Activated CD4-positive, CD25-positive, alpha-beta regulatory T cell treated with anti-CD3 and anti-CD28 coated beads, Interleukin-2, amount 50 U/mL, for 24 hours (primary cell): ENCODE data around the gene NHERF2.

Experiments
- ATAC-seq, 2 donors: fragments of 150-1000 bp; cut with Tn5 transposase; one replicate each; pipeline ENCODE4 v1.10.0; 2021; ENCODE audit warnings: mild to moderate bottlenecking in 1 of 2, moderate library complexity in 1 of 2

NHERF2 gene

GRCh38 chr16:1991135-1991551 is 35.6 kb upstream of the NHERF2 start:
- peak; percentile 26 to 31 for ATAC-seq

DNA sequence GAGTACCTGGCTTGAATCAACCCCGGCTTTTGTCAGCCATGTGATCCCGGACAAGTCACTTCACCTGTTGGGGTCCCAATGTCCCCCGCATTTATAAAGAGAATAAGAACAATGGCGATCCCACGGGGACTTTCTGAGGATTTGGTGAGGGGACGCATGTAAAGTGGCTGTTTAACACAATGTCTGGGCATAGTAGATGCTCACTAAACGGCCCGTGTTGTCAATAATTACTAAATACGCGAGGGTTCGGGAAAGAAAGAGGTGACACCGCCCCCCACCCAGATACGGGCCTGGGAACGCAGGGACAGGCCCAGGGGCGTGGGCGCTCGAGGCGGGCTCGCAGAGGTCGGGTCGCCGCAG is 35.1 kb upstream of the NHERF2 start:
- no peak for ATAC-seq

- ATAC-seq = peak; percentile 64 to 69
These were observed 34.6 kb upstream of the NHERF2 start for GRCh38 chr16:1991948-1992703.

DNA sequence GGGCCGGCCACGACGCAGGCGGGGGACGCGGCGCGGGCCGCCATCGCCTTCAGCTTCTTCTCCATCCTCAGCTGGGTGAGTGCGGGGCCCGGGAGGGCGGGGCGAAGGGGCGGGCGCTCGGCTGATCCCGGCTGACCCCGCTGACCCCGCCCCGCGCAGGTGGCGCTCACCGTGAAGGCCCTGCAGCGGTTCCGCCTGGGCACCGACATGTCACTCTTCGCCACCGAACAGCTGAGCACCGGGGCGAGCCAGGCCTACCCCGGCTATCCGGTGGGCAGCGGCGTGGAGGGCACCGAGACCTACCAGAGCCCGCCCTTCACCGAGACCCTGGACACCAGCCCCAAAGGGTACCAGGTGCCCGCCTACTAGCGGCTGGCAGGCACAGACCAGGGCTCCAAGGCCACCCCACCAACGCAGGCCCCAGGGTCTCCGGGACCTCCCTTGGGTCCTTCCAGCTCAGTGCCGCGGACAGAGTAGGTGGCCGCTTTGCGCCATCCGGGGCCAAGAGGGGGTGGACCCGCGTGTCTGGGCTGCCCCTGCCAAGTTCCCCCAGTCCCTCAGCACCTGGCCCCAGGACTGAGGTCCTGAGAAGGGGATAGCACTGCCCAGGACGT is 33.9 kb upstream of the NHERF2 start:
- ATAC-seq = no peak

GRCh38 chr16:1993731-1994131 is 33.0 kb upstream of the NHERF2 start:
- ATAC-seq = no peak

GRCh38 chr16:1997494-1998359 is 29.0 kb upstream of the NHERF2 start:
- ATAC-seq = no peak

- no peak for ATAC-seq
These were observed 28.3 kb upstream of the NHERF2 start for GRCh38 chr16:1998360-1998835.

GRCh38 chr16:1998852-1999801 is 27.6 kb upstream of the NHERF2 start:
- ATAC-seq = no peak

DNA sequence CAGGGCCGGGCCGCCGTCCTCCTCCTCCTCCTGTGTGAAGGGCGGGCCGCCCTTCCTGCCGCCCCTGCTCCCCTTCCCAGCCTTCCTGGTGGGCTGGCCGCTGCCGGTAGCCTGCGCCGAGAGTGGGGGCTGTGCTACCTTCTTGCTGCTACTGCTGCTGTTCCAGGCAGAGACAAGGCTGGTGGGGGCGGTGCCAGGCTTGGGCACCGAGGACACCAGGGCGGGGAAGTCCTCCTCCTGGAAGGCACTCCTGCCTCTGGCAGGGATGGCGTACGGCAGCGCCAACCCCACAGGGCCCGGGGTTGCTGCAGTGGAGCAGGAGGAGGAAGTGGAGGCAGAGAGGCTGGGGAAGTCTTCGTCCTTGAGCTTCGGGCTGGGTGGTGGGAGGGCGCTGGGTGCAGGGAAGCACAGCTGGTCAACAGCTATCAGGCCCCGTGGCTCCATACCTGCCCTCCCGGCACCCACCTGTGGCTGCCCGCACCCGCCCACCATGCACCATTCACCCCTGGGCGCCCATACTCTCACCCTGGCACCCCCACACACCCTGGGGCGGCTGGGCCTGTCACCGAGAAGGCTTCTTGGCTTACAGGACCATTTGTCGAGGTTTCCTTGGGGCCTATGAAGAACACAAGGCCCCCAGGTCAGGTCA is 26.7 kb upstream of the NHERF2 start:
- ATAC-seq = no peak

GRCh38 chr16:2001035-2001434 is 25.7 kb upstream of the NHERF2 start:
- ATAC-seq = no peak

- ATAC-seq = no peak
These were observed 25.0 kb upstream of the NHERF2 start for GRCh38 chr16:2001456-2002355.

GRCh38 chr16:2002406-2003230 is 24.1 kb upstream of the NHERF2 start:
- ATAC-seq = no peak

- ATAC-seq = no peak
These were observed 23.4 kb upstream of the NHERF2 start for GRCh38 chr16:2003231-2003826.

DNA sequence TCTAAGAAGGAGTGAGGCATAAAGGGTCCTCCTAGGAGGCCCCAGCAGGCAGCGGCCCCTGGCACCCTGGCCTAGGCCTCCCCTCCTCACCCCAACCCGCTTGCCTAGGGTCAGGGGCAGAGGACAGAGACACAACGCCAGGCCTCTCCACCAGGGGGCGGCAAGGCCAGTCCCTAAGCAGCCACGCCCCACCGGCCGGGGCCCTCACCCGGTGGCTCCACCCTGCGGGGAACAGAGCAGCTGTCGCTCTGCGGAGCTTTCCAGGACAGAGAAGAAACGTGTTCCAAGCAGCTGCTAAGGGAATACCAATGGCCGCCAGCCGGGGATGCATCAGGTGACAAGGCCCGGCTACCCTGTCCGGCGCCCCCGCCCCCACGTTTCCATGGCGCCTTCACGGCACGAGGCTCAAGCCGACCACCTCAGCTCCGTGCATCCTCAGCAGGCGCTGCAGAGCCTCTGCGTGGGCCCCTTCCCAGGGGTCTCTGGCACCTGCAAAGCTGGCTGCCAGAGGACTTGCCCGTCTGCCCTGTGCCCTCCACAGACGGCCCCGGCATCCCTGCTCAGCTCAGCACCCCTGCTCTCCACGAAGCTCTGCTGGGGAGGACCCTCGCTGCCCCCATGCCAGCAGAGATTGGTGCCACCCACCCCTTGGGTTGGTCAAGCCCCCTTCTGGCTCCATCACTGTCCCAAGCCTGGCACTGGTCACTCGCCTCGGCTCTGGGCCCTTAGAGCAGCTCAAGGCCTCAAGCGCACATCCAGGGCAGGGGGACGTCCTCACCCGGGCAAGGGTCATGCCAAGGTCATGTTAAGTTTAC is 22.7 kb upstream of the NHERF2 start:
- ATAC-seq = peak; percentile 92 to 94

DNA sequence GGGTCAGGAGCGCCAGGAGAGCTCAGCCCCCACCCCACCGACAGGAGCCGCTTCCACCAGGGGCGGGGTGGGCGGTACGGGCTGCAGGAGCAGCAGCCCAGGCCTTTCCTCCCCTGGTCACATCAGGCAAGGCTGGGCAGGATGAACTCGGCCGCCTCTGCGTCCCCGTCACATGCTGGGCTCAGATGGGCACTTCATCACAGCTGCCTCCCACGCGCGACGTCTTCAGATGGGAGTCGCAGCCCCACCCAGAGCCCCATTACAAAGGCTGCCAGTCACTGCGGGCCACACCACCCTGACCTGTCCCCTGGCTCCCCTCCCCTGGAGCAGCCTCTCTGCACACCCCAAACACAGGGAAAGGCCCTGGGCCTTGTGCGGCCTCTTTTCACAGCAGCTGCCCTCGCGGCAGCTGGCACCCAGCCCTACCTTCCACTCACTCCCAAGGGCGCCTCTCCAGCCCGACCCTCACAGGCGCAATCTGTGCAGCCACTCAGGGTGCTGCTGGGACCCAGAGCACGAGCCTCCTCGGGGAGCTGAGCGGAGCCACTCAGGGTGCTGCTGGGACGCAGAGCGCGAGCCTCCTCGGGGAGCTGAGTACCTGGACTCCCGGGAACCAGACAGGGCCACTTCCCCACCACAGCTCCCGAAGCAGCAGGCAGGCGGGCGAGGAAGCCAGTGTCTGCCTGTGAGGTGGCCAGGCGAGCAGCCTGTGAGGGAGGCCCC is 21.7 kb upstream of the NHERF2 start:
- ATAC-seq = no peak

DNA sequence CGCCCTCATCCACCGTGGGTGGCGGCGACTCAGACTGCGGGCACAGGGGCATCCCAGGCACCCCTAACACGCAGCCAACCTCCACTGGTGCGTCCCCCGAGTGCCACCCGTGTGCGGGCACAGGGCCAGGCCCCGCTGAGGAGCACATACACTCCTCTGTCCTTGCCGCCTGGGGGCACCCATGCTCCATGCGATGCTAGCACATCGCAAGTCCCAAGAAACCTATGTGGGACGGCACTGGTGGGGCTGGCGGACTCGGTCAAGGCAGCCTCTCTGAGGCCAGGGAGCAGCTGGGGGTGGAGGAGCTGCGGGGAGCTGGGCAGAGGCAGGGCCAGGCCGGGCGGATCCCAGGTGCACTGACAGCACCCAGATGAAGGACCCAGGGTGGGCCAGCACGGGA is 21.1 kb upstream of the NHERF2 start:
- no peak for ATAC-seq

DNA sequence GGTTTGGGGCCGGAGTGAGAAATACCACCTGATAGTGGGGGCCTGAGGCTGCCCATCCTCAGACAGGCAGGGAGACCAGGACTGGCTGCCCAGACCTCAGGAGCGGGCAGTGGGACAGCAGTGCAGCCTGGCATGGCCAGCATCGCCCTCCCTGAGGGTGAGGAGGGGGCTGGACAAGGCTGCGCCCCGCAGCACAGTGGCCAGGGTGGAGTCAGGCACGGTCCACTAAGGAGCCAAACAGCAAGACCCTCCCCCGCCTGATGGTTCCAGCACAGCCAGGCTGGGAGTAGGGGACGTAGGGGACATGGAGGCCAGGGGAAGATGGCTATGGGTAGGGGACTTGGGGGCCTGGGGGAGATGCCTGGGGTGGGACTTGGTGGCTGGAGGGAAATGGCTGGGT is 20.4 kb upstream of the NHERF2 start:
- ATAC-seq = no peak
